Ovary (tissue), 9 donors: ENCODE data around the gene LAMA1. TPM values are rescaled to one million over a fixed set of nuclear protein-coding genes. Genes with fewer than 3 reads are reported as not detected.
A peak's percentile ranks its signal among the peaks of the same experiment; 100 is the strongest.

Experiments used
- DNase-seq, 5 donors: peaks; one replicate each; pipeline ENCODE4 v3.0.0-alpha.2; 2019 to 2020
- H3K27ac ChIP-seq, 2 donors: fragments of 200-600 bp; one replicate each; pipeline versions ENCODE4 v1.5.1 to v1.8.0; 2019 to 2022
- H3K27me3 ChIP-seq: fragments of 200-600 bp; one replicate; pipeline ENCODE4 v1.8.0; 2022
- H3K36me3 ChIP-seq: fragments of 200-600 bp; sonication (generic); one replicate; pipeline ENCODE4 v1.5.1; 2019
- H3K4me1 ChIP-seq: one replicate; pipeline ENCODE4 v1.8.1; 2013; ENCODE audit warnings: mild to moderate bottlenecking, moderate library complexity; ENCODE audit not compliant: insufficient read depth
- H3K4me3 ChIP-seq: fragments of 200-600 bp; sonication (generic); one replicate; pipeline ENCODE4 v1.5.1; 2017
- H3K9me3 ChIP-seq, 2 donors: fragments of 200-600 bp in 1 of 2; sonication (generic) in 1 of 2; one replicate each; pipeline versions ENCODE4 v1.5.1 to v1.8.1; 2013 to 2019; ENCODE audit warnings: mild to moderate bottlenecking in 1 of 2, moderate library complexity in 1 of 2
- EP300 ChIP-seq: sonication (generic); formaldehyde crosslinking; IDR thresholded peaks from one replicate; pipeline ENCODE4 v1.6.1; 2017; ENCODE audit warnings: antibody characterized with exemption
- POLR2A ChIP-seq: fragments of 450-650 bp; IDR thresholded peaks from one replicate; pipeline ENCODE4 v1.6.1; 2017; ENCODE audit warnings: antibody characterized with exemption, mild to moderate bottlenecking, moderate library complexity
- WGBS, 3 donors: extraction: QIAGEN DNeasy Blood & Tissue Kit in 1 of 3; methylation state at CpG; one replicate each; pipeline versions ENCODE4 v1.1.5 to v1.1.7; 2013 to 2017; 5-methylcytosine and 5-hydroxymethylcytosine counted together
- intact Hi-C, 4 donors: fragments of 100-400 bp; cut with DNase I; formaldehyde crosslinking; loops; one replicate each; pipeline versions ENCODE4 v1.11.0 to v1.15.1; 2022 to 2023
- polyA plus RNA-seq, 2 donors: library from polyadenylated mRNA; stranded (reverse); fragments of 200-250 nt in 1 of 2; fragments of 350-450 nt in 1 of 2; fragmentation: Illumina TruSeq in 1 of 2; extraction: RNeasy Lipid Tissue Mini Kit (QIAGEN cat#74804) in 1 of 2; gene quantifications; one replicate each; pipeline ENCODE4 v1.2.3, GENCODE V29; 2013 to 2014
- total RNA-seq, 7 donors: library from RNA; depleted of rRNA in 2 of 7; stranded (reverse); fragments of >200 nt in 2 of 7; fragmentation: NEBNext Ultra II Directional in 3 of 7; extraction: Animal tissue kit (Norgen Biotek cat#: 25700) in 3 of 7; gene quantifications; one replicate each; pipeline versions ENCODE4 v1.1.0 to v1.2.4, GENCODE V29; 2016 to 2023
- TF ChIP-seq, protein P1 (sequence below), 3 donors: fragments of 450-650 bp in 2 of 3; fragments of 200-600 bp in 1 of 3; IDR thresholded peaks; one replicate each; pipeline versions ENCODE4 v1.5.1 to v1.8.0; 2016 to 2022; ENCODE audit warnings: antibody characterized with exemption in 3 of 3, mild to moderate bottlenecking in 1 of 3
- donor health status: DM: no; HTN: no; CAD: no; lungs with moderate emphysema.
- donor health status: DM: no; HTN: no; CAD: no.
- donor health status: Bipolar disorder and iron deficiency.
- donor health status: DM: yes; HTN: yes; CAD: no.
- donor health status: DM: no; HTN: no; CAD: no.
- donor health status: DM: yes; HTN: yes; CAD: no.

The LAMA1 gene
- total and polyA plus RNA-seq, 9 donors: 1.1 to 10.8 (median 3.8) TPM

DNA sequence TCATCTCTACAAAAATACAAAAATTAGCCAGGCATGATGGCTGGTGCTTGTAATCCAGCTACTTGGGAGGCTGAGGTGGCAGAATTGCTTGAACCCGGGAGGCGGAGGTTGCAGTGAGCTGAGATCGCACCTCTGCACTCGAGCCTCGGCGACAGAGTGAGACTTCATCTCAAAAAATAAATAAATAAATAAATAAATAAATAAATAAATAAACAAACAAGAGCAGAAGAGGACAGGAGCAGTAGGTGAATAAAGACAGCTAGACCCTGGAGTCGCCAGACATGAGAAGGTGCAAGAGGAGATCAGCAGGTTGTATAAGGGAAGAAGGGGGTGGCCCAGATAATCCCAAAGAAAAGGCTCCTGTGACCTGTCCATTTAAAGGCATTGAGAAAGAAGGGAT, 12.3 kb downstream of the LAMA1 start:
- intact Hi-C loops: no loop called here
- Histone ChIP-seq H3K27ac (no peak overlapping the region), H3K4me1 (no peaks in the 10 kb centered on the region), H3K9me3 (no peaks in the 10 kb centered on the region), H3K36me3 (no peaks in the 10 kb centered on the region), H3K4me3 (no peak overlapping the region), H3K27me3 (no peaks in the 10 kb centered on the region)
- no peak for TF ChIP-seq EP300
- 95 to 97% (median 96%) methylated on average over 7 of the region's 7 CpGs for WGBS, 3 donors
- no peak for DNase-seq

DNA sequence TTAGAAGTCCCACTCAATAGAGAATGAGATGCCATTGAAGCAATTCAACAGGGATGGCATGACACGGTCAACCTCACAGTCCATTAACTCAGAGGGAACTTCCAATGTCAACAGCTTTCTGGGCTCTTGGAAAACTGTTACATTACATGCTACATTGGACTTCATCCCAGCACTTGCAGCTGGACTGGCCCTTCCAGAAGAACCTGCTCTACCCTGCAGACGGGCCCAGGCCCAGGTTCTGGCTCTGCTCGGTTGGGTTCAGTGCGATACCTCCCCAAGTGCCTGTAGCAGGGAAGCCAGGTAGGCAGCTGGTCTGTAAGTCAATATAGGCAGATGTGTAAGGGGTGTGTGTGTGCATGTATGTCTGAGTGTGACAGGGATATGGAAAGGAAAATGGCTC, 12.9 kb downstream of the LAMA1 start:
- Histone ChIP-seq H3K9me3 (no peaks in the 10 kb centered on the region), H3K27me3 (no peaks in the 10 kb centered on the region), H3K4me1 (no peaks in the 10 kb centered on the region), H3K4me3 (no peak overlapping the region), H3K27ac (no peak overlapping the region), H3K36me3 (no peaks in the 10 kb centered on the region)
- intact Hi-C loops: no loop called here
- 92 to 99% (median 96%) methylated on average over 4 of the region's 4 CpGs for WGBS, 3 donors
- TF ChIP-seq, protein P1, sequence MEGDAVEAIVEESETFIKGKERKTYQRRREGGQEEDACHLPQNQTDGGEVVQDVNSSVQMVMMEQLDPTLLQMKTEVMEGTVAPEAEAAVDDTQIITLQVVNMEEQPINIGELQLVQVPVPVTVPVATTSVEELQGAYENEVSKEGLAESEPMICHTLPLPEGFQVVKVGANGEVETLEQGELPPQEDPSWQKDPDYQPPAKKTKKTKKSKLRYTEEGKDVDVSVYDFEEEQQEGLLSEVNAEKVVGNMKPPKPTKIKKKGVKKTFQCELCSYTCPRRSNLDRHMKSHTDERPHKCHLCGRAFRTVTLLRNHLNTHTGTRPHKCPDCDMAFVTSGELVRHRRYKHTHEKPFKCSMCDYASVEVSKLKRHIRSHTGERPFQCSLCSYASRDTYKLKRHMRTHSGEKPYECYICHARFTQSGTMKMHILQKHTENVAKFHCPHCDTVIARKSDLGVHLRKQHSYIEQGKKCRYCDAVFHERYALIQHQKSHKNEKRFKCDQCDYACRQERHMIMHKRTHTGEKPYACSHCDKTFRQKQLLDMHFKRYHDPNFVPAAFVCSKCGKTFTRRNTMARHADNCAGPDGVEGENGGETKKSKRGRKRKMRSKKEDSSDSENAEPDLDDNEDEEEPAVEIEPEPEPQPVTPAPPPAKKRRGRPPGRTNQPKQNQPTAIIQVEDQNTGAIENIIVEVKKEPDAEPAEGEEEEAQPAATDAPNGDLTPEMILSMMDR (IDR thresholded peaks at IDR 0.05): no peak
- TF ChIP-seq POLR2A: no peak
- TF ChIP-seq EP300: no peak
- DNase-seq: no peak

DNA sequence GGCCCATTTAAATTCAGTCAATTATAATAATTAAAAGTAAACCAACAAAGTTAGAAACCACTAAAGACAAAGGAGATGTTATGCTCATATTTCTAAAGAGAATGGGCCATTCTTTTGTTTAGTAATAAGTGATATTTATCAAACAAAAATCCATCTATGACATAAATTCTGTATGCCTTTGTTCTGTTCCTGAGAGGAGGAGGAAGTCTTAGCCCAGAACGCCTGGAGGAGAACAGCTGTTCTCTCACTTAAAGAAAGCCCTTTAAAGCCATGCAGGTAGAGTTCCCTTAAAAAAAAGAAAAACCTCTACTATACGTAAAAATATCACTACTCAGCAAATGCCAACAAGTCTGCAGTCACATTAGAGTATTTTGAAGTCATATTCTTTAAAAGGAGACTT, 15.5 kb downstream of the LAMA1 start:
- H3K9me3 ChIP-seq: no peaks in the 10 kb centered on the region
- H3K27me3 ChIP-seq: no peaks in the 10 kb centered on the region
- H3K4me3 ChIP-seq: no peak overlapping the region
- intact Hi-C loops: no loop called here
- 66 to 71% (median 69%) methylated on average over 2 of the region's 2 CpGs for WGBS, 3 donors
- no peak for TF ChIP-seq POLR2A
- H3K4me1 ChIP-seq: no peaks in the 10 kb centered on the region
- no peak for DNase-seq
- H3K36me3 ChIP-seq: no peaks in the 10 kb centered on the region
- no peak overlapping the region for H3K27ac ChIP-seq

DNA sequence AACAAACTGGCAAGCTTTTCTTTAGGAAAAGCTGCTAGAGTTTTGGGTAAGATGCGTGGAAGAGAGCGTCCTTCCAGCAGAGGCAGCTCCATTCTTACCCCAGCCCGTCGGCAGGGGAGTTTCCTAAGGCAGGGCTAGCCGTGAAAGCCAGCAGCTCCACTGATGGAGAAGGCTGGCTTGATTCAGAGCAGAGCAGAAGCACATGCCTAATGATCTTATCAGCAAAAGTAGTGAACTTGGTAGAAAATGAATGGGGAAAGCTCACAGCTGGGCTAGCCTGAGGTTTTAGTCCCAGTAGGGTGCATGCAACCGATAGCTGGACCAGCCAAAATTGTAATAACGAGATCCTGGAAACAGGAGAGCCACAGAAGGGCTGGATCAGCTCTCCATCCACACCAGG, 20.8 kb downstream of the LAMA1 start:
- DNase-seq: no peak
- H3K27me3 ChIP-seq: no peaks in the 10 kb centered on the region
- H3K4me3 ChIP-seq: no peak overlapping the region
- no peaks in the 10 kb centered on the region for H3K9me3 ChIP-seq
- 55 to 65% (median 65%) methylated on average over 7 of the region's 7 CpGs for WGBS, 3 donors
- no peaks in the 10 kb centered on the region for H3K36me3 ChIP-seq
- TF ChIP-seq, protein P1 (IDR thresholded peaks at IDR 0.05): no peak
- TF ChIP-seq EP300 (no peak), POLR2A (no peak)
- no peak overlapping the region for H3K27ac ChIP-seq
- intact Hi-C loops: no loop called here
- H3K4me1 ChIP-seq: no peaks in the 10 kb centered on the region

DNA sequence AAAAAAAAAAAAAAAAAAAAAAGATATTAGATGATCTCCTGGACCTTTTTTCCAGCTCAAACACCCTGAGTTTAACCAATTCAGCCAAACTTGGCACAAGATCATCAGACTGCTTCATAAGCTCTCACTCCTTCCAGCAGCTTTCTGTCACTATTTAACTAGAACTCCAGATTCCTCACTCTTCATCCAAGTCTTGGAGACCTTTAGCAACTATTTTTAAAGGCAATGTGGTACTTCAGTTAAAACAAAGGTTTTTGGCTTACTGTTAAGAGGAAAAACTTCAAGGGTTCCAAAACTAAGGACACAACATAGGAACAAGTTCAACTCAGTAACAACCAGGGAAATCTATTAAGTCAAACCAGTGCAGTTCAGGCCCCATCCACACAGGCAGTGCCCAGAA, 23.2 kb downstream of the LAMA1 start:
- intact Hi-C loops: no loop called here
- no peaks in the 10 kb centered on the region for H3K9me3 ChIP-seq
- H3K4me1 ChIP-seq: peaks cover 2% of the 10 kb centered on the region
- no peak overlapping the region for H3K4me3 ChIP-seq
- no peaks in the 10 kb centered on the region for H3K36me3 ChIP-seq
- H3K27me3 ChIP-seq: no peaks in the 10 kb centered on the region
- no peak for DNase-seq
- TF ChIP-seq EP300: no peak
- TF ChIP-seq, protein P1 (IDR thresholded peaks at IDR 0.05): no peak
- TF ChIP-seq POLR2A: no peak
- no peak overlapping the region for H3K27ac ChIP-seq

DNA sequence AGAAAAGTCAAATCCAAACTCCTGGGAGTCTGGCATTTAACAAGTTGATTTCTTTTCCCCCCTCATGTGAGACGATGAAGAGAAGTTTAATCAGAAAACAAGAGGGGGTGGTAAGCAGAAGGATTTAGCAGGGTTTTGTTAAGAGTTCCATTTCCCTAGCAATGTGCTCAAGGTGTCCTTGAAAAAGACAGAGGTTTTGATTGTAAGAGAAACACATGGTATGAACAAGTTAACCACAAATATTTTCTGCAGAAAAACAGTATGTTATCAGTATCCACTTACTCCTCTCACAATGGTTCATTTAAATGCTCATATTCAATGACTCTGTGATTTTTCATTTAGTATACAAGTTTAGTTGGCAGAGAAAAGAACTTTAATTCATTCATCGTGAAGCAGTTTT, 26.8 kb downstream of the LAMA1 start:
- H3K36me3 ChIP-seq: no peaks in the 10 kb centered on the region
- WGBS, 3 donors: 1 to 8% (median 3%) methylated on average over 2 of the region's 2 CpGs
- peak overlapping the region in 1 of 2 donors; percentile 65 for H3K27ac ChIP-seq
- no peak for DNase-seq
- no peaks in the 10 kb centered on the region for H3K27me3 ChIP-seq
- intact Hi-C loops: no loop called here
- no peak overlapping the region for H3K4me3 ChIP-seq
- peaks cover 4% of the 10 kb centered on the region for H3K4me1 ChIP-seq
- H3K9me3 ChIP-seq: no peaks in the 10 kb centered on the region
- TF ChIP-seq, protein P1 (IDR thresholded peaks at IDR 0.05): no peak
- TF ChIP-seq EP300 (no peak), POLR2A (no peak)
